HS-27A (cell line): ENCODE results near the gene POLG2.
"Not testable (repeated sequence)": the region's sequence is repeated elsewhere in the genome, so short reads cannot be mapped to it uniquely, and the experiment has no call there.

Experiments used
- DNase-seq: peaks from one replicate; pipeline ENCODE4 v3.0.0-alpha.2; 2012; ENCODE audit warnings: low read depth, missing footprints

Gene POLG2

GRCh38 chr17:64480951-64481350 lies 15.9 kb downstream of the POLG2 start:
- no peak for DNase-seq

- DNase-seq = no peak
These were observed 19.0 kb downstream of the POLG2 start for GRCh38 chr17:64477849-64478248.

DNA sequence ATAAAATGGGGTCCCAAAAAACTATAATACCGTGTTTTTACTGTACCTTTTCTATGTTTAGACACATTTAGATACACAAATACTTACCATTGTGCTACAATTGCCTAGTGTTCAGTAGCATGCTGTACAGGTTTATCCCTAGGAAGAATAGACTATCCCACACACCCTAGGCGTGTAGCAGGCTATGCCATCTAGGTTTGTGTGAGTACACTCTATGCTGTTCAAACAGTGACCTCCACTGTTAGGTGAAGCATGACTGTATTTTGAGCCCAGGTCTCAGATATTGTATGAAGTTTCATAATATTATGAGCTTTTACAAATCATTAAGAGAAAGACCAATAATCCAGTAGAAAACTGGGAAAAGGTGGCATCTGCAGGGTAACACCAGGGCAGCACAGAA lies 24.3 kb downstream of the POLG2 start:
- no peak for DNase-seq

DNA sequence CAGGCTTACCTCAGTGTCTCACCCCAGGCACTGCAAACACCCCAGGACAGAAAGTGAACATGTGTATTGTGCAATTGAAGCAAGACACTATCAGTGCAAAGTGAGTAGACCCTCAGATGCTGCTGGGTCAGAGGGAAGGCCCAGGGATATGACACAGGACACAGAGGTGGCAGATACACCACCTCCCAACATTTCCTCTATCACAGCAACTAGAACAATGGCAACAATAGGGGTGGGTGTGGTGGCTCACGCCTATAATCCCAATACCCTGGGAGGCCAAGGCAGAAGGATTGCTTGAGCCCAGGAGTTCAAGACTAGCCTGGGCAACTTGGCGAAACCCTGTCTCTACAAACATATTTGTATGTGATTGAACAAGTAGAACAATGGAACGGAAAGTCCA lies 25.4 kb downstream of the POLG2 start:
- no peak for DNase-seq

- no peak for DNase-seq
These were observed 26.2 kb downstream of the POLG2 start for GRCh38 chr17:64470625-64471024.

DNA sequence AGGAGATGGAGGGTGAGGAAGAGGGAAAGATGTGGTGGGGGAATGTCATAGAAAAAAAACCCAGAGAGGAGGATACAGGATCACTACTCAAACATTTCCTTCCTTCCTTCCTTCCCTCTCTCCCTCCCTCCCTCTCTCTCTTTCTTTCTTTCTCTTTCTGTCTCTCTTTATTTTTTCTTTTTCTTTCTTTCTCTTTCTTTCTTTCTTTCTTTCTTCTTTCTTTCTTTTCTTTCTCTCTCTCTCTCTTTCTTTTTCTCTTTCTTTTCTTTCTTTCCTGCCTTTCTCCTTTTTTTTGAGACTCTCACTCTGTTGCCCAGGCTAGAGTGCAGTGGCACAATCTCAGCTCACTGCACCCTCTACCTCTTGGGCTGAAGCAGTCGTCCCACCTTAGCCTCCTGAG lies 30.0 kb downstream of the POLG2 start:
- DNase-seq = not testable (repeated sequence)

DNA sequence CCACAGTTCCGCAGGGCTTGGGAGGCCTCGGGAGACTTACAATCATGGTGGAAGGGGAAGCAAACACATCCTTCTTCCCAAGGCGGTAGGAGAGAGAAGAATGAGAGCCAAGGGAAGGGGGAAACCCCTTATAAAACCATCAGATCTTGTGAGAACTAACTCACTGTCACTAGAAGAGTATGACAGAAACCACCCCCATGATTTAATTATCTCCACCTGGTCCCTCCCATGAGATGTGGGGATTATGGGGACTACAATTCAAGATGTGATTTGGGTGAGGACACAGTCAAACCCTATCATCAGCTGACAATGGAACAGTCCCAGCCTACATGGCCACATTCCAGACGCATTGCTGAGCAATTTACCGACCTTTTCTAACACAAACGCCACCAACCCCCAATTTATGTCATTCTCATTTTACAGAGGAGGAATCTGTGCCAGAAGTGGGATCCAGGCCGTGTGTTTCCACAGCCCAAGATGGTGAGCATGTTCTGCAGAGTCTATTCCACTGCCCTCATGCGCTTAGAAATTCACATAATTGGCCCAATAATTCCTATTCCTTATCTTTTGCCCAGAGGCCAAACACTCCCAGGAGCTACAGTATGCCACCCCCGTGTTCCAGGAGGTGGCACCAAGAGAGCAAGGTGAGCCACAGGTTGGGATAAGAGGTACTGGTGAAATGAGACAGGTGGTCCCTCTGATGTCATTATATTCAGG lies 30.7 kb downstream of the POLG2 start:
- no peak for DNase-seq

- DNase-seq = no peak
These were observed 35.1 kb downstream of the POLG2 start for GRCh38 chr17:64461788-64462187.

DNA sequence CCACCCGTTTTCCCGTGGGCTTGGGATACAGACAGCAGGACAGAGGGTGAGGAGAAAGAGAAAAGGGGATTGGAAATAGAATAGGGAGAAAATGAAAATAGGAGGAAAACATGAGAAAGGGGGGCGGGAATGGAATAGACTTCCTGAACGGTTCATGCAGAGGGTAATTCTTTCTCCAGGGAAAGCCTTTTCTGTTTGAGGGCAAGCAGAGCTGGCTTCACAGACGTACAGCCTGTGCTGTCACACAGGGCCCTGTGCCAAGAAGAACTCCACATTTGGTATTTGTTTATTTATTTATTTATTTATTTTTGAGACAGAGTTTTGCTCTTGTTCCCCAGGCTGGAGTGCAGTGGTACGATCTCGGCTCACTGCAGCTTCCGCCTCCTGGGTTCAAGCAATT lies 35.9 kb downstream of the POLG2 start:
- DNase-seq = no peak

DNA sequence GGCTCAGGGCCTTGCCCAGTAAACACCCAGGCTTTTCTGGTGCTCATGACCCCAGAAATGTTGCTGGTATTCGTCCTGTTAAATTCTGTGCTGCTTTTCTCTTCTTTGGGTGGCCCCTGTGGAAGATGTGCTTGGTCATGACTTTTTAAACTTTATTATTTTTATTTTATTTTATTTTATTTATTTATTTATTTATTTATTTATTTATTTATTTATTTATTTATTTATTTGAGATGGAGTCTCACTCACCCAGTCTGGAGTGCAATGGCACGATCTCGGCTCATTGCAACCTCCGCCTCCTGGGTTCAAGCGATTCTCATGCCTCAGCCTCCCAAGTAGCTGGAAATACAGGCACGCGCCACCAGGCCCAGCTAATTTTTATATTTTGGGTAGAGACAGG lies 37.0 kb downstream of the POLG2 start:
- not testable (repeated sequence) for DNase-seq

DNA sequence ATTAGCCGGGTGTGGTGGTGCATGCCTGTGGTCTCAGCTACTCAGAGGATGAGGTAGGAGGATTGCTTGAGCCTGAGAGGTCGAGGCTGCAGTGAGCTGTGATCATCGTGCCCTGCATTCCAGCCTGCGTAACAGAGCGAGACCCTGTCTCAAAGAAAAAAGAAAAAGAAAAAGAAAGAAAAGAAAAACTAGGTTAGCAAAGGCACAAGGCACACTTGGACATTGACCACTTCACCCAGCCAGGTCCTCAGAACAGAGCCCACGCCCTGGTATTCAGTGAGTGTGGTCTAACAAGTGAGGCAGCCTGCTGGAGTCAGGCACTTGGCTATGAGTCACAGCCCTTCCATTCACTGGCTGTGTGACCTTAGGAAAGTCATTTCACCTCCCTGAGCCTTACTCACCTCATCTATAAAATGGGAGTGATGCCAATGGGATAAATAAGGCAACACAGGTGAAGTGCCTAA lies 37.5 kb downstream of the POLG2 start:
- DNase-seq = peak; percentile 40

GRCh38 chr17:64458756-64459155 lies 38.1 kb downstream of the POLG2 start:
- no peak for DNase-seq

GRCh38 chr17:64457156-64457555 lies 39.7 kb downstream of the POLG2 start:
- peak; percentile 33 for DNase-seq

GRCh38 chr17:64455993-64456885 lies 40.6 kb downstream of the POLG2 start:
- DNase-seq = no peak

- no peak for DNase-seq
These were observed 47.3 kb downstream of the POLG2 start for GRCh38 chr17:64449545-64449944.

DNA sequence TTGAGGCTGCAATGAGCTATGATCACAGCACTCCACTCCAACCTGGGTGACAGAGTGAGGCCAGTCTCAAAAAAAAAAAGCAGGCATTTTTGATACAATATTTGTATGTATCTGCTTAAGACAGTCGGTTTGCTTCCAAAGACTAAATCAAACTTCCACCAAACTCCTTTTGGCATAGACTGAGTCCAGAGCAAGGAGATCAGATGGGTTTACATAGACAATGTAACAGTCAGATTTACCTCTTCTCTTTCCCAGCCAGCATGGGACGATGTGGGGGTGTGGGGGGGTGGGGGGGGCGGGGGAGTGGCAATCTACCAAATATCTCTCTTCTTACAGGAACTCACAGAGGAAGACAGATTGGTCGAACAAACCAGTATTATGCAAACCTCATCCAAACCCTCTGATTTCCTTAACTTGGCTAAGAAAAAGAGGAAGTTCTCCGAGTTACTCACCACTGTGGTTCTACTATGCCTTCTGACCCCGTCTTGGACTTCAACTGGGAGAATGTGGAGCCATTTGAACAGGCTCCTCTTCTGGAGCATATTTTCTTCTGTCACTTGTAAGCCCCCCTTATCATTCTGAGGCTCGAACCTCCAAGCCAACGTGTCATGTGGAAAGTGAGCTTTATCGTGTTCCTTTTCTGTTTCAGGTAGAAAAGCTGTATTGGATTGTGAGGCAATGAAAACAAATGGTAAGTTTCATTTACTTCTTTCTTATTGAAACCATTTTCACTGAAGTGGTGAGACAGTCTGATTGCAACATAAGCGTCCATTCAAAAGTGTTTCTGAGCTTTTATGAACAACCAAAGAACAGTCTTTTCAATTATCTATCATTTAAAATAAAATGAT lies 48.0 kb downstream of the POLG2 start, which contains the start of gene MILR1:
Gene MILR1 (plus strand): TSS at position 451 of the 848 bp plus-strand sequence. CDS start 54 bp downstream, at position 505.
- no peak for DNase-seq

DNA sequence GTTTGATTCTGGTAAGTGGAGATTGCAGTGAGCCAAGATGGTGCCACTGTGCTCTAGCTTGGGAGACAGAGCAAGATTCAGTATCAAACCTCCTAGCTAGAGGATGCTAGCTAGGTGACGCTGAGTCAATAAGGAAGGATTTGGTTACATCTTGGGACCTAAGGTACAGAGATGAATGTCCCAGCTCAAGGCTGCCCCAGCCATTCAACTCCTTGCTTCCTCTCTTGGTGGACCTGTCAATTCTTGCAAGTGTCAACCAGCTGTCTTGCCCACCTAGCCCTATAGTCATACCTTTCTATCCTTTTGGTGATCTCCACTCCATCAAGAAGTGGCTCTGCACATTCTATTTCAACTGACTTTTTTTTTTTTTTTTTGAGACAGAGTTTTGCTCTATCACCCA lies 49.3 kb downstream of the POLG2 start:
- no peak for DNase-seq

DNA sequence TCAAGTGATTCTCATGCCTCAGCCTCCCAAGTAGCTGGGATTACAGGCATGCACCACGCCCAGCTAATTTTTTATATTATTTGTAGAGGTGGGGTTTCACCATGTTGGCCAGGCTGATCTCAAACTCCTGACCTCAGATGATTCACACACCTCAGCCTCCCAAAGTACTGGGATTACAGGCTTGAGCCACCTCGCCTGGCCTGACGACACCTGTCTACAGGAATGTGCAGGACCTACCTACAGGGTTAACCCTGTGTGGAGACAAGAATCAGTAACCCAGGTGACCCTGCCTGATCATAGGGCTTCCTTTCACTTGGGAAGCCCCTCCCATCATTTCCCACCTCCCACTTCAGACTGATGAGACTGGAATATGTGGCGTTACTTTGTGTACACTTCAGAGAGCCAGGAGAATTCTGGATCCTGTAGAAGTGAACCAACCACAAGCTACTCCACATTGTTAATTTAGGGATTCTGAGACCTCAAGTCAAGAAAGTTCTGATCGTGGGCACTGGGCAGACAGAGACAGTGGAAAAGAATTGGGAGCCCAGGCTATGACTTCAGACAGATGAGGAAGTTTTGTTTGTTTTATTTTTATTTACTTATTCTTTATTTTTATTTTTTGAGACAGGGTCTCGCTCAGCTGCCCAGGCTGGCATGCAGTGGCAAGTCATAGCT lies 53.6 kb downstream of the POLG2 start:
- no peak for DNase-seq

- DNase-seq = no peak
These were observed 54.3 kb downstream of the POLG2 start for GRCh38 chr17:64442541-64442971.

GRCh38 chr17:64441772-64442540 lies 54.9 kb downstream of the POLG2 start:
- DNase-seq = no peak

DNA sequence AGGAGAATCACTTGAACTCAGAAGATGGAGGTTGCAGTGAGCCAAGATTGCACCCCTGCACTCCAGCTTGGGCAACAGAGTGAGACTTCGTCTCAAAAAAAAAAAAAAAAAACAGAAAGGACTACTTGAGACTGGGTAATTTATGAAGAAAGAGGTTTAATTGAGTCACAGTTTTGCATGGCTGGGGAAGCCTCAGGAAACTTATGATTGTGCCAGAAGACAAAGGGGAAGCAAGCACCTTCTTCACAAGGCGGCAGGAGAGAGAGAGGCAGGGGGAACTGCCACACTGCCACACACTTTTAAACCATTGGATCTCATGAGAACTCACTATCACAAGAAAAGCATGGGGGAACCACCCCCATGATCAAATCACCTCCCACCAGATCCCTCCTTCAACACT lies 56.9 kb downstream of the POLG2 start:
- no peak for DNase-seq
